ENCODE data around the gene ATP6AP2.

Gene ATP6AP2

GRCh38 chrX:40542972-40543371, 37.8 kb upstream of the ATP6AP2 start:
- TF ChIP-seq CTCF (IDR thresholded peaks at IDR 0.05; ENCODE audit: borderline replicate concordance, insufficient read depth, low read depth, low read length) = no peak
- H3K4me3 ChIP-seq (ENCODE audit: low read depth, low read length) = no peak overlapping the region

GRCh38 chrX:40543661-40544328, 37.0 kb upstream of the ATP6AP2 start:
- no peak overlapping the region for H3K4me3 ChIP-seq (ENCODE audit: low read depth, low read length)
- peak; percentile 68 for TF ChIP-seq CTCF (IDR thresholded peaks at IDR 0.05; ENCODE audit: borderline replicate concordance, insufficient read depth, low read depth, low read length)

GRCh38 chrX:40544343-40545266, 36.2 kb upstream of the ATP6AP2 start:
- no peak overlapping the region for H3K4me3 ChIP-seq (ENCODE audit: low read depth, low read length)
- TF ChIP-seq CTCF (IDR thresholded peaks at IDR 0.05; ENCODE audit: borderline replicate concordance, insufficient read depth, low read depth, low read length) = no peak

GRCh38 chrX:40546870-40547269, 33.9 kb upstream of the ATP6AP2 start:
- no peak for TF ChIP-seq CTCF (IDR thresholded peaks at IDR 0.05; ENCODE audit: borderline replicate concordance, insufficient read depth, low read depth, low read length)
- no peak overlapping the region for H3K4me3 ChIP-seq (ENCODE audit: low read depth, low read length)

- TF ChIP-seq CTCF (IDR thresholded peaks at IDR 0.05; ENCODE audit: borderline replicate concordance, insufficient read depth, low read depth, low read length) = no peak
- H3K4me3 ChIP-seq (ENCODE audit: low read depth, low read length) = no peak overlapping the region
Measured at GRCh38 chrX:40550066-40550465, 30.7 kb upstream of the ATP6AP2 start.

- TF ChIP-seq CTCF (IDR thresholded peaks at IDR 0.05; ENCODE audit: borderline replicate concordance, insufficient read depth, low read depth, low read length) = 0 out of 2 replicates have a peak, but pooled peaks have one; percentile 4
- no peak overlapping the region for H3K4me3 ChIP-seq (ENCODE audit: low read depth, low read length)
Measured at GRCh38 chrX:40552768-40553167, 28.0 kb upstream of the ATP6AP2 start.

All from GM12875 (cell line).